ENCODE results near the gene MARCHF2.
"Not testable (repeated sequence)": the region's sequence is repeated elsewhere in the genome, so short reads cannot be mapped to it uniquely, and the experiment has no call there.

MARCHF2 gene

GRCh38 chr19:8444140-8444676 is 31.1 kb downstream of the MARCHF2 start:
- H3K36me3 ChIP-seq (replicated peaks in 1 of 2; ENCODE audit: control insufficient read depth in 2 of 2, insufficient read depth in 2 of 2, low read length in 2 of 2): peaks cover 2 to 32% of the 10 kb centered on the region in 2 donors
- not testable (repeated sequence) for H4K91ac ChIP-seq (ENCODE audit: low read depth, low read length, poor library complexity); H3K79me1 ChIP-seq (ENCODE audit: low read depth, low read length); H4K8ac ChIP-seq (ENCODE audit: low read depth, low read length); H3K9me3 ChIP-seq (replicated peaks in 1 of 2; ENCODE audit: control insufficient read depth in 2 of 2, insufficient read depth in 1 of 2, low read depth in 1 of 2, low read length in 2 of 2); H2BK15ac ChIP-seq (ENCODE audit: low read length); H2BK120ac ChIP-seq (ENCODE audit: low read depth, low read length); H3K14ac ChIP-seq (ENCODE audit: low read length); H3K23ac ChIP-seq (ENCODE audit: low read depth, low read length, poor library complexity); DNase-seq (ENCODE audit: low spot score); H3K27me3 ChIP-seq (ENCODE audit: control insufficient read depth in 3 of 3, insufficient read depth in 3 of 3, low read depth in 1 of 3, low read length in 3 of 3); H3K4ac ChIP-seq (ENCODE audit: low read length); H2AK5ac ChIP-seq (ENCODE audit: low read depth, low read length); H2BK12ac ChIP-seq (ENCODE audit: low read length); H2BK5ac ChIP-seq (ENCODE audit: low read length)
- peak overlapping the region; percentile 85 for H3K18ac ChIP-seq (ENCODE audit: low read length)
- peaks cover 8 to 11% of the 10 kb centered on the region in 2 donors for H3K4me1 ChIP-seq (ENCODE audit: control insufficient read depth in 2 of 2, insufficient read depth in 1 of 2, low read depth in 1 of 2, low read length in 2 of 2)
- H2AFZ ChIP-seq (ENCODE audit: low read length): peak overlapping the region; percentile 88
- H3K4me2 ChIP-seq (ENCODE audit: insufficient read depth, low read length, poor library complexity, severe bottlenecking): peak overlapping the region; percentile 75
- peak overlapping the region; percentile 82 for H3K27ac ChIP-seq (replicated peaks; ENCODE audit: low read length)
- H3K4me3 ChIP-seq (ENCODE audit: low read length in 2 of 2): peak overlapping the region; percentile 78 to 98
- peak overlapping the region; percentile 92 for H3K9ac ChIP-seq (ENCODE audit: low read depth, low read length, poor library complexity)
- no CpG with 5 or more reads among the region's 32 CpGs for WGBS, 2 donors (ENCODE audit: extremely low coverage in 2 of 2, insufficient read length in 2 of 2, insufficient replicate concordance in 1 of 2)

GRCh38 chr19:8444677-8445487 is 31.8 kb downstream of the MARCHF2 start, which contains the start of gene HNRNPM:
TSS of gene HNRNPM (plus strand) at chr19:8444975. CDS start at chr19:8444999, 24 bp downstream.
- Histone ChIP-seq H3K4me1 (ENCODE audit: control insufficient read depth in 2 of 2, insufficient read depth in 1 of 2, low read depth in 1 of 2, low read length in 2 of 2) (peaks cover 8 to 11% of the 10 kb centered on the region in 2 donors), H3K4me2 (ENCODE audit: insufficient read depth, low read length, poor library complexity, severe bottlenecking) (peak within 1 kb of the TSS; percentile 75), H3K27ac (replicated peaks; ENCODE audit: low read length) (peak within 1 kb of the TSS; percentile 82), H2BK15ac (ENCODE audit: low read length) (peak within 1 kb of the TSS; percentile 90), H4K91ac (ENCODE audit: low read depth, low read length, poor library complexity) (peak within 1 kb of the TSS; percentile 93), H4K8ac (ENCODE audit: low read depth, low read length) (peak within 1 kb of the TSS; percentile 88), H3K18ac (ENCODE audit: low read length) (peak within 1 kb of the TSS; percentile 99), H3K27me3 (ENCODE audit: control insufficient read depth in 3 of 3, insufficient read depth in 3 of 3, low read depth in 1 of 3, low read length in 3 of 3) (no peaks in the 10 kb centered on the region), H2BK12ac (ENCODE audit: low read length) (no peak within 1 kb of the TSS), H3K14ac (ENCODE audit: low read length) (peak within 1 kb of the TSS; percentile 97), H3K36me3 (replicated peaks in 1 of 2; ENCODE audit: control insufficient read depth in 2 of 2, insufficient read depth in 2 of 2, low read length in 2 of 2) (peaks cover 2 to 37% of the 10 kb centered on the region in 2 donors), H3K79me1 (ENCODE audit: low read depth, low read length) (peaks cover 4% of the 10 kb centered on the region), H2AFZ (ENCODE audit: low read length) (peak within 1 kb of the TSS; percentile 88), H3K4me3 (ENCODE audit: low read length in 2 of 2) (peak within 1 kb of the TSS; percentile 98), H3K9ac (ENCODE audit: low read depth, low read length, poor library complexity) (peak within 1 kb of the TSS; percentile 100), H2BK120ac (ENCODE audit: low read depth, low read length) (peak within 1 kb of the TSS; percentile 93), H2BK5ac (ENCODE audit: low read length) (peak within 1 kb of the TSS; percentile 97), H3K23ac (ENCODE audit: low read depth, low read length, poor library complexity) (peak within 1 kb of the TSS; percentile 99), H2AK5ac (ENCODE audit: low read depth, low read length) (peak within 1 kb of the TSS; percentile 100), H3K4ac (ENCODE audit: low read length) (peak within 1 kb of the TSS; percentile 98), H3K9me3 (replicated peaks in 1 of 2; ENCODE audit: control insufficient read depth in 2 of 2, insufficient read depth in 1 of 2, low read depth in 1 of 2, low read length in 2 of 2) (no peaks in the 10 kb centered on the region)
- WGBS, 2 donors (ENCODE audit: extremely low coverage in 2 of 2, insufficient read length in 2 of 2, insufficient replicate concordance in 1 of 2): no CpG with 5 or more reads among the region's 93 CpGs
- peak; percentile 98 for DNase-seq (ENCODE audit: low spot score)

- H3K9ac ChIP-seq (ENCODE audit: low read depth, low read length, poor library complexity): peak overlapping the region; percentile 100
- no peaks in the 10 kb centered on the region for H3K27me3 ChIP-seq (ENCODE audit: control insufficient read depth in 3 of 3, insufficient read depth in 3 of 3, low read depth in 1 of 3, low read length in 3 of 3)
- H3K4me1 ChIP-seq (ENCODE audit: control insufficient read depth in 2 of 2, insufficient read depth in 1 of 2, low read depth in 1 of 2, low read length in 2 of 2): peaks cover 8 to 11% of the 10 kb centered on the region in 2 donors
- H2BK12ac ChIP-seq (ENCODE audit: low read length): no peak overlapping the region
- H3K4me2 ChIP-seq (ENCODE audit: insufficient read depth, low read length, poor library complexity, severe bottlenecking): peak overlapping the region; percentile 69
- peak overlapping the region; percentile 100 for H2AK5ac ChIP-seq (ENCODE audit: low read depth, low read length)
- H4K91ac ChIP-seq (ENCODE audit: low read depth, low read length, poor library complexity): peak overlapping the region; percentile 93
- H3K79me1 ChIP-seq (ENCODE audit: low read depth, low read length): peaks cover 4% of the 10 kb centered on the region
- H3K4me3 ChIP-seq (ENCODE audit: low read length in 2 of 2): peak overlapping the region; percentile 98
- H3K4ac ChIP-seq (ENCODE audit: low read length): no peak overlapping the region
- peak overlapping the region; percentile 88 for H2AFZ ChIP-seq (ENCODE audit: low read length)
- no CpG with 5 or more reads among the region's 45 CpGs for WGBS, 2 donors (ENCODE audit: extremely low coverage in 2 of 2, insufficient read length in 2 of 2, insufficient replicate concordance in 1 of 2)
- peak overlapping the region; percentile 78 for H3K27ac ChIP-seq (replicated peaks; ENCODE audit: low read length)
- peak overlapping the region; percentile 90 for H2BK15ac ChIP-seq (ENCODE audit: low read length)
- H4K8ac ChIP-seq (ENCODE audit: low read depth, low read length): peak overlapping the region; percentile 88
- peak overlapping the region; percentile 97 for H3K14ac ChIP-seq (ENCODE audit: low read length)
- peak overlapping the region; percentile 97 for H2BK5ac ChIP-seq (ENCODE audit: low read length)
- H3K23ac ChIP-seq (ENCODE audit: low read depth, low read length, poor library complexity): peak overlapping the region; percentile 99
- H3K18ac ChIP-seq (ENCODE audit: low read length): peak overlapping the region; percentile 99
- H2BK120ac ChIP-seq (ENCODE audit: low read depth, low read length): peak overlapping the region; percentile 93
- H3K36me3 ChIP-seq (replicated peaks in 1 of 2; ENCODE audit: control insufficient read depth in 2 of 2, insufficient read depth in 2 of 2, low read length in 2 of 2): peaks cover 2 to 43% of the 10 kb centered on the region in 2 donors
- peak; percentile 20 for DNase-seq (ENCODE audit: low spot score)
- no peaks in the 10 kb centered on the region for H3K9me3 ChIP-seq (replicated peaks in 1 of 2; ENCODE audit: control insufficient read depth in 2 of 2, insufficient read depth in 1 of 2, low read depth in 1 of 2, low read length in 2 of 2)
Measured at GRCh38 chr19:8445488-8446001, 32.4 kb downstream of the MARCHF2 start.

Data from neuronal stem cell (in vitro differentiated cells).